GM18502 (cell line): ENCODE results near the gene DEF6.

Experiments
- ATAC-seq: cut with Tn5 transposase; IDR thresholded peaks from one replicate; pipeline ENCODE4 v1.9.1; 2021; ENCODE audit warnings: mild to moderate bottlenecking; ENCODE audit not compliant: unreplicated experiment, poor library complexity

The DEF6 gene

DNA sequence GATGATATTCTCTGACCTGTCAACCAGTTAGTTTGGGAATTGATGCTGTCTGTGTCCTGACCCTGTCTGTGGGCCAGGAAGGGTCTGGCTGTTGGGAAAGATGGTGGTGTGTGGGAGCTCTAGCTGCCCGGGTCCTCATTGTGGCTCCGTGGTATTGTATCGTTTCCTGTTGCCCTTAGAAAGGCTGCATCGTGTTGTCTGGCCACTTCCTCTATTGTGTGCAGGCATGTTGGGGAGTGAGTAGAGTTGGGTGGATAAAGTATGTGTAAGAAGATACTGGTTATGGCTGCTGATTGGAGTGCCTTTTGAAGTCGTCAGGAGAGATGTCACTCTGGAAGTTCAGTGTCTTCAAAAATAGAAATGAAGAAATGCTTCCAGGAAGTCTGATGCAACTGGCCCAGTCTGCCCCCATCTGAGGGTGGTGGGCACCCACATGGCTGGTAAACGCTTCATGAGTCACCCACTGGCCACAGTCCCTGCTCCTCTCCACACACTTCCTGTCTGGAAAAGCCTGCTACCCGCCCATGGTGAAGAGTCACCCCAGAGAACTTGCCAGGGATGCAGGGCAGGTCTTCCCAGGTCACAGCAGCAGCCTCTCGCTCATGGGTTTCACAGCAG is 72.6 kb downstream of the DEF6 start:
- peak; percentile 76 for ATAC-seq

DNA sequence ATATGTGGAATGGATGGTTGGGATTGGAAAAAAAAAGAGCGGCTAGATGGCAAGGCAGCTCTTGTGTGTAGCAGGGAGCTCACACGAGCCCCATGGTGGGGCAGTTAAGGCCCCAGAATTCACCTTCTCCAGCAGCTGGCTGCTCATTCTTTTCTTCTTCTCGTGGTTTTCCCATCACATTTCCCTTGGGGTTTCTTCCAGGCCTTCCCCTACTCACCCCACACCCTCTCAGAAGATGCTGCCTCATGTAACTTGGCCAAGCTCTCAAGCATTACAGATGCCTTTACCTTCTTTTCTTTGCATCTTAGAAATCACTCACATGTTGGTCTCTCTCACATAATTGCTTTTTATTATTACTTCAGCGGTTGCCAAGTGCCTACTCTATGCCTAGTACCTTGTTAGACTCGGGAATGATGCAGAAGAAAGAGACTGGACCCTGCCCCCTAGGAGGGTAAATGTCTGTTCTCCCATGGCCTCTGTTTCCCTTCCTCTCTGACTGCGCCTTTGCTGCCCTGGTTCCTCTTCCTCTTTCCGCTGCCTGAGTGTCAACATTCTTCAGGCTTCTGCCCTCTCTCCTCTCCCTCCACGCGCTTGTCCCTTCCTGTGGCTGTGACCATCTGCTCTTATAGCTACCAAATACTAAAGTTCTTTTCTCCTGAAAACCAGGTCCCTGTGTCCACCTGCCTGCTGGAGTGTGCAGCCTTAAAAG is 73.3 kb downstream of the DEF6 start:
- ATAC-seq = no peak
